Stimulated activated CD8-positive, alpha-beta memory T cell treated with anti-CD3 and anti-CD28 coated beads, Interleukin-12 subunit alpha, Interleukin-12 subunit beta, amount 100 ng/mL, for 4 hours (primary cell): ENCODE measurements around the gene TOP3A.
"Not testable (repeated sequence)": the region's sequence is repeated elsewhere in the genome, so short reads cannot be mapped to it uniquely, and the experiment has no call there.

Experiments
- DNase-seq: peaks from one replicate; pipeline ENCODE4 v3.0.0-alpha.2; 2020; ENCODE audit warnings: low read depth

TOP3A gene

DNA sequence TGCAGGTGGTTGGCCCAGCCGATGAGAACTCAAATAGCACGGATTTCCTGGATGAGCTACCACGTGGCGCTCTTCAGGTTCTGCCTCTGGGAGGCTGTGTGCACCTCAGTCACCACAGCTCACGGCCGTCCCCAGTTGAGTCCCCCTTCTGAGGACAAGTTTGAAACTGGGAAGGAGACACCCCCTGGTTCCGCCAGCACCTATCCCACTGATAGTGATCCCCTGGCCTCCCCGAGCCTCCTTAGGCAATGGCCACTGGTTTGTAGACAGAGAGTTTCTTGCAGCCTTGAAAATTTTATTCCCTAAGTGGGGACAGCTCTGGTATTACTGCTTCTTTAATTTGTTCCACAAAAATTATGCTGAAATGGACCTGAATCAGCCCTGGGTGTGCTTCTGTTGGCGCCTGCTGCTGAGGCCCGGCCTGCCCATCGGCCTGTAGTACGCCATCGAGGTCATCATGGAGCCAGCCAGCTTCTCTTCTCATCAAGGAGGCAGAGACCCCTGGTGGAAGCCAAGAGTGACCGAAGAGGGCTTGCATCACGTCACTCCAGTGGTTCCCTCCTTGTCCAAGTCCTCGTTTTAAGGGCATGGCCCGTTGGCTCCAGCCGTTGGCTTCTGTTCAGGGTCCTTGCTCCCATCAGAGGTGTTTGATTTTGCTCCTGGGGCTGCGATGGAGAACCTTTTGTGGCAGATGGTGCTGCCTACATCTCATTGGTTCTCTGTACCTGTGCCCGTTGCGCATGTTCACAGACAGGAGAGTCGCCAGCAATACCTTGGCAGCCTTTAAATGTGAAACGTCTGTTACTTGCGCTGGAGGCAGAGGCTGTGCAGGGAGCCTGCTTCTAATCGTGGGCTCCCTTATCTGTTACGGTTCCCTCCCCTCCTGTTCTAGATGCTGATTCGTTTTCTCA lies 9.6 kb upstream of the TOP3A start:
- DNase-seq, result no peak

DNA sequence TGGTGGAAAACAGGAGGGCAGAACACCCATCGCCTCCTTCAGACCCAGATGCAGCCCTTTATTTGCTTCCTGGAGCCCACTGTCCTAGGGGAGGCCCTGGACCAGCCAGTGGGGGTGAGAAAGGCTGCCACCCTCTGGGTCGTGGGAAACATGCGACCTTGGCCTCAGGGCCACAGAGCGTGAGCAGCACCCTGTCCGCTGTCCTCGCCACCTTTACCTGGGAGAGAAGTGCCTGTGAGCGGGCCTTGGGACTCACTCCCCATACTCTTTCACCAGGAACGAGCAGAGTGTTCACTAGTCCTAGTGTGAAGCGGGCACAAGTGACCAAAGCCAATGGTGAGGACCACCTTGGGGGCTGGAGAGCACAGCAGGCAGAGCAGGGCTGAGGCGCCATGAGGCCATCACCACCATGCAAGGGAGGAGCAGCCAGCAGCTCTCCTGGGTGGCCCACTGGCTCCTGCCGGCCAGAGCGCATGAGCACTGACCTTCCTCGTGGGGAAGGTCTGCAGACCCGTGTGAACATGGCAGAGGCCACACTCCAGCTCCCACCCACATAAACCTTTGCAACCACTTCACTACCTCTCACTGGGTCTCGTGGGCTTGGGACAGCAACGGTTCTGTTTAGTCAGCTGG lies 8.8 kb upstream of the TOP3A start:
- DNase-seq, result no peak

DNA sequence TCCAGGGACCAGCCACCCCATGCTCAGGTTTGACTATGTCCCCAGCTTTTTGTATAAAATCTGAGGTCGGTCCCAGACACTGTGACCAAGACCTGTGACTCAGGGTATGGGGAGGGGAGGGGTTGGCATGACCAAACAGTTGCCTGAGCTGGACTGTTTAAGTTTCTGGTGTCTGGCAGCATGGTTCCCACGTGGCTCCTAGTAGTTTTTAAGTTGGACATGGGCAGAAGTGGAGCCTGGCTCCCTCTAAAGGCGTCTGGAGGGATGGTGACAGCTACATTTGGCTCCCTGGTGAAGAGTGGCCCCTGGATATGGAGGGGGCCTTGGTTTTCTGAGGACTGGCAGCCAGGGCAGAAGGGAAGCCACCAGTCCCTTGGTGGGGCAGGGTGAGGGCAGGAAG lies 8.2 kb upstream of the TOP3A start:
- no peak for DNase-seq

GRCh38 chr17:18322522-18322921 lies 7.7 kb upstream of the TOP3A start:
- DNase-seq, result no peak

DNA sequence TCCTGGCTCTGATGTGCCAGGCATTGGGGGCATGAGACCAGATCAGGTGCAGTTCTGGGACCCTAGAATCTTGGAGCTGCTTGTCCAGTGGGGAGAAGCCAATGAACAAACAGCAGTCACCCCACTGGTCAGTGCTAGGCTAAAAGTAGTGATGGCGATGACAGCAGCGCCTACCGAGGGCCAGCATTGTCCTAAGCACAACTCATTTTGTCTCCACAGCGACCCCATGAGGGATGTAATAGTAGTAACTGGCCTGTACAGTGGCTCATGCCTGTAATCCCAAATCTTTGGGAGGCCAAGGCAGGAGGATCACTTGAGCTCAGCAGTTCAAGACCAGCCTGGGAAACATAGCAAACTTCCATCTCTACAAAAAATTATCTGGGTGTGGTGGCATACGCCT lies 6.5 kb upstream of the TOP3A start:
- DNase-seq, result no peak

DNA sequence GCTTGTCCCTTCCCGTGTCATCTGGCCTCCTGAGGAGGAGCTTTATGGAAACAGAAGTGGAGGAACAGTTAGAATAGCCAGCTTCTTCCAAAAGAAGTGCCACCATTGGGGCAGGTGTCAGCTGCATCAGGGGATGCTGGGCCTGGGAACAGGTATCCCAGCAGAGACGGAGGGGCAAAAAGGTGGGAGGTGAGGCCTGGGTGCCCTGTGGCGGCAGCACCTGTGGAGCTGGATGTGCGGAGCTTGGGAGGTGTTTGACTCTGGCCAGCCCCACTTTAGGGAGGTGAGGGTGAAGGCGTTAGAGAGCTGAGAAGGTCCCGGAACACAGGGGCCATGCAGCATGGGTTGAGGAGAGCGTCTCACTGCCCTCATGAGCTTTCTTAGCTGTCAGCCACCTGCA lies 5.5 kb upstream of the TOP3A start:
- no peak for DNase-seq

GRCh38 chr17:18319604-18320256 lies 4.9 kb upstream of the TOP3A start:
- no peak for DNase-seq

- no peak for DNase-seq
Observed at GRCh38 chr17:18318771-18319450, 4.1 kb upstream of the TOP3A start.

DNA sequence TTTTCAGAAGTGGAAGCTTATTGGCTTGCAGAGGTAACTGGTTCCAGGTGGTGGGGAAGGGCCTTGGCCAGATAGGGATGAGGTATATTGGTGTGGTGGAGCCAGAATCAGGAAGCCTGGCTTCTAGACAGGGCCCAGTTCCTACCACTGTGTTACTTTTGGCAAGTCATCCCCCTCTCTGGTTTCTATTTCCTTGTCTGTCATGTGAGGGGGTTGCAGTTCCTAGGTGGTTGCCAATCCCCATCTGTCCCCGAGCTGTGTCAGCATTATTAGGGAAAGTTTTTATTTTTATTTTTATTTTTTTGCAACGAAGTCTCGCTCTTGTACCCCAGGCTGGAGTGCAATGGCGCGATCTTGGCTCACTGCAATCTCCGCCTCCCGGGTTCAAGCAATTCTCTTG lies 3.3 kb upstream of the TOP3A start:
- no peak for DNase-seq

GRCh38 chr17:18315961-18316360 lies 1.2 kb upstream of the TOP3A start:
- no peak for DNase-seq

GRCh38 chr17:18315562-18315922 lies 748 bp upstream of the TOP3A start:
- DNase-seq, result no peak

DNA sequence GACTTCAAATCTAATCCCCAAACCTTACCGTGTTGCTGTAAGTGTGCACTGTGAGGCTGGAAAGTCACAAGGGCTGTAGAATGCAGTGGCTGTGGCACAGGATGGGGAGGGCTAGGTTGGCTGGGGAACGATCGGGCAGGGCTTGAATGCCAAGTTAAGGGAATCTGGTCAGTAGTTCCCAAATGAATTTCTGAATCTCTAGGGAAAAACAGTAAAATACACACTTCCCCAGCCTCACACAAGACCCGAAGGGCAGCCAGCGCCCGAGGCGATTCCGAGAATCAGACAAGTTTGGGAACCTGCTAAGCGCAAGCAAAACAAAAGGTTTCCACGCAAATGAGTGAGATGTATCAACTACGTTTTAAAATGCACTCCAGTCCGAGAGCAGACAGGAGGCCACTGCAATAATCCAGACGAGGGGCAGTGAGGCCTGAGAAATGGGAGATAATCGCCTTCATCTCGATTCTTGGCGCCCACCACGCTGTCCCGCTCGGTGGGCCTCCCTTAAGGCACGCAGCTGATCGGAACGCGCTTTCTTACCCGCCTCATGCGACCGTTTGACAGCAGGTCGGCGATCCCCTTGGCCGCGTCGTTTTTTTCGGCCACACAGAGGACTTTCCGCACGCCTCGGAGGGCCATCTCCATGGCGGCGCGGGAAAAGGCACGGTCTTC lies 599 bp downstream of the TOP3A start:
- DNase-seq, result no peak

GRCh38 chr17:18309202-18309601 lies 5.6 kb downstream of the TOP3A start:
- no peak for DNase-seq

DNA sequence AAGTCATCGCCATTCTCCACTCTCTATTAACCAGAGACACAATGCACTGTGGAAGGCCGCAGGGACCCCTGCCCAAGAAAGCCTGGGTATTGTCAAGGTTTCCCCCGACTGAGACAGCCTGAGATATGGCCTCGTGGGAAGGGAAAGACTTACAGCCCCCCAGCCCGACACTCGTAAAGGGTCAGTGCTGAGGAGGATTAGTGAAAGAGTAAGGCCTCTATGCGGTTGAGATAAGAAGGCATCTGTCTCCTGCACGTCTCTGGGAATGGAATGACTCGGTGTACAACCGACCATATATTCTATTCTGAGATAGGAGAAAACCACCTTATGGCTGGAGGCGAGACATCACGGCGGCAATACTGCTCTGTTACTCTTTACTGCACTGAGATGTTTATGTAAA lies 11.6 kb downstream of the TOP3A start:
- not testable (repeated sequence) for DNase-seq

DNA sequence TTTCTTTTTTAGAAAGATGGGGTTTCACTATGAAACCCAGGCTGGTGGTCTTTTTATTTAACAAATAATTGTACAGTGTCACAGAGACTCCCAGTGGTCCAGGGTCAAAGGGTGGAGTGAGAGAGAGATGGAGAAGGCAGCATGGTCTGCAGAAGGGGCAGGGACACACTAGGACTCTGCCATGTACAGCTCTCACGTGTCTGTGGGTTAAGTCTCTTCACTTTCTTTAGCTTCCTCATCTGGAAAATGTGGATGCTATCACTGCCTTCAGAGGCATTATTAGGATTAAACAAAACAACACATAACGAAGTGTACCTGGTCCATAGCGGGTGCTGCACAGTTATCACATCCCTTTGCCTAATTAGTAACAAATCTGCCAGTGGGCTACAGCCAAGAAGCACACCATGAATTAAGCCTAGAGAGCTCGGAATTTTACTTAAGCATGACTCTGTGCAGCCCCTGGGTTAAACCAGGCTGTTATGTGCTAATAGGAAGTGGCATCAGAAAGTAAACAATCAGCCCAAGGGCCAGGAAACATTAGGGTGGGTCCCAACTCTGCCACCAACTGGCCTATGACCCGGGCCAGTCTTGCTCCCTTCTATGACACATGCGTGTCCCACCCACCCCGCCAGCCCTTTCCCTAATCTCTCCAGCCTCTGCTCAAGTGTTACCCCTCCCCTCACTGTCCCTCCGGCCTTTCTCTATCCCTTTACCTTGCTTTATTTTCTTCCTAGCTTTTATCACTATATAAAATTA lies 13.9 kb downstream of the TOP3A start:
- DNase-seq, result no peak

GRCh38 chr17:18298061-18298460 lies 16.7 kb downstream of the TOP3A start:
- DNase-seq, result not testable (repeated sequence)

DNA sequence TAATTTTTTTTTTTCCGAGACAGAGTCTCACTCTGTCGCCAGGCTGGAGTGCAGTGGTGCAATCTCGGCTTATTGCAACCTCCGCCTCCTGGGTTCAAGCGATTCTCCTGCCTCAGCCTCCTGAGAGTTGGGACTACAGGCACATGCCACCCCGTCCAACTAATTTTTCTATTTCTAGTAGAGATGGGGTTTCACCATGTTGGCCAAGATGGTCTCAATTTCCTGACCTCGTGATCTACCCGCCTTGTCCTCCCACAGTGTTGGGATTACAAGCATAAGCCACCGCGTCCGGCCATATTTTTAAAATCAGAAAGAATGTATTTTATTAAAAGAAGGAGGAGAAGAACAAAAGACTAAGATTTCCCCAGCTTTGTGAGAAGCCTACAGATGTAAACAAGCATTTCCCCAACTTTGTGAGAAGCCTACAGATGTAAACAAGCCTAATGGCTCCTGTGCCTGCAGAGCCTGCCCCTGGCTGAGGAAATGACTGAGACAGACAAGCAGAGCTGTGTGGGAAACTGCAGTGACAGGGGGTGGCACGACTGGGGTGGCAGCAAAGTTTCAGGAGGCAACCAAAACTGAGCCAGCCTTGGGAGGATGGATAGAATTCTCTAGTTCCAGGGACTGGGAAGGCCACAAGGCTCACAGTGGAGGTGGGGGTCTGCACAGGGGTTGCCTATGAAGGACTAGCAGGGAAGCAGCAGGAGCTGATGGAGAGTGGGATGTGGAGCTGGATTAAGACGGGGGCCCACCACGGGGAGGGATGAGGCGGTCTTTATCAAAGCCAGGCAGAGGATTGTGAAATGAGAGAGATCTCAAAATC lies 22.9 kb downstream of the TOP3A start:
- no peak for DNase-seq

DNA sequence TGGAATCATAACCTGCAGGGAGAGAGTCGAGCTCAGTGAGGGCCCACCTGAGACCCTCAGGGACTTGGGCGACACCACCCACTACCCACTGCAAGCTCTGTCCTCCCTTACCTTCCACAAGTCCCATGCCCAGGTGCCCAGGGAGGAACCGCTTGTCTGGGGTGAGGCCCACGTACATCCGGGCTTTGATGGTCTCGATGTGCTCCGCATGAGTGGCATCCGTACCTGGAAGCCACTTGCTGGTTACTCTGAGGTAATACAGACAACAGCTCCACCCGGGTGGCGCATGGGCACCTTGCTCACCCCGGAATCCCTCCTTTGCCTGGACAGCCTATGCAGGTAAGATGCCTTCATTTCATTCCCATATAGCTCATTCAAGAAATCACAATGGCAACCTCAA lies 29.5 kb downstream of the TOP3A start:
- DNase-seq, result no peak

DNA sequence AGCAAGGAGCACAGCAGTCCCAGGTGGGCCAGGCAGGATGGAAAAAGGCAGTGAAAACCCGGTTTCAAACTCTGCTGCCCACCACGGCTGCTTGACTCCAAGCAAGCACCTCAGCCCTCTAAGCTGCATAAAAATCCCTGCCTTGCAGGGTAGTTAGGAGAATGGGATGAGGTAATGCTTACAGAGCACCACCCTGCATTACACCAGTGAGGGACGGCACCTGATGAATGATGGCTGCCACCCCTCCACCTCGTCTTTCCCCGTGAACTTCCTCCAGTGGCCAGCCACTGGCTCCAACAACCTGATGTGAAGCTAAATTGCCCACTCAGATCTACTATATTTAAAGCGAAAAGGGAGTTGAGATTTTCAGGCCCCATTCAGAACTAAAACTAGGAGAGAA lies 33.0 kb downstream of the TOP3A start:
- DNase-seq, result no peak

DNA sequence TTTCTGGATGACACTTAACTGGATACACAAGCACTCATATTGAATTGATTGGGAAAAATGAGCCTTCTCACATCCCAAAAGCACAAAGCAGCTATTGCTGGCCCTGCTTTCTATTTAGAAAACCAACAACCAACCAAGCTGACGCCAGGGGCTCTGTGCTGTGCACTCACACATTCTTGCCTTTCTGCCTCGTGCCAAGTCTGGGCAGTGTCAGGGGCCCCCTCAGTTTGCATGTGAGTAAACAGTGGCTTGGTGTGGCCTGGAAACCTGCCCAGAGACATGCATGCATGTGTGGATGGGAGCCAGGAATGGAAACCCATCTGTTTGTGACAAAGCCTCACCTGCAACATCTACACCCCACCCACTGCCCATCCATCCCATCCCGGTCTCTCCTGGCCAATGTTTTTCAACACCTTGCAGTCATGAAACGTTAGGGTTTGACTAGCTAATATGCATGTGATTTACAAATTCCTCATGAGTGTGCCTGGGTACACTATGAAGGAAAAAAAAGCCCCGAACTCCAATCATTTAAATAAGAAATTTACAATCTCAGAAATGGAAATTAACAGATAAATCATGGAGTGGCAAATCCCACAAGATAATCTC lies 33.9 kb downstream of the TOP3A start:
- no peak for DNase-seq
